GM12864 (cell line): ENCODE data around the gene ST6GALNAC5.
A peak's percentile ranks its signal among the peaks of the same experiment; 100 is the strongest.
"Not testable (repeated sequence)": the region's sequence is repeated elsewhere in the genome, so short reads cannot be mapped to it uniquely, and the experiment has no call there.

Experiments used
- DNase-seq: peaks from one replicate; pipeline ENCODE4 v3.0.0-alpha.2; 2011; ENCODE audit warnings: low read depth
- H3K4me3 ChIP-seq: 2 replicates; pipeline ENCODE4 v1.5.1; 2011; ENCODE audit warnings: mild to moderate bottlenecking, low read depth, low read length, control low read depth
- CTCF ChIP-seq: IDR thresholded peaks from 2 replicates; pipeline ENCODE4 v1.5.1; 2011; ENCODE audit warnings: low read depth, mild to moderate bottlenecking, moderate library complexity, low read length, control low read depth, inconsistent platforms; ENCODE audit errors: missing control alignments

The ST6GALNAC5 gene

GRCh38 chr1:76872944-76873343 lies 5.7 kb downstream of the ST6GALNAC5 start:
- TF ChIP-seq CTCF, result no peak
- H3K4me3 ChIP-seq, result no peak overlapping the region
- DNase-seq, result no peak

- TF ChIP-seq CTCF, result peak; percentile 2
- DNase-seq, result no peak
- H3K4me3 ChIP-seq, result no peak overlapping the region
Observed at GRCh38 chr1:76876655-76877395, 9.5 kb downstream of the ST6GALNAC5 start.

- DNase-seq, H3K4me3 ChIP-seq: not testable (repeated sequence)
Observed at GRCh38 chr1:76879014-76879413, 11.7 kb downstream of the ST6GALNAC5 start.

GRCh38 chr1:76881762-76882161 lies 14.5 kb downstream of the ST6GALNAC5 start:
- DNase-seq, result no peak
- no peak for TF ChIP-seq CTCF
- H3K4me3 ChIP-seq, result no peak overlapping the region

- no peak for TF ChIP-seq CTCF
- H3K4me3 ChIP-seq, result no peak overlapping the region
- DNase-seq, result no peak
Observed at GRCh38 chr1:76891931-76892622, 24.8 kb downstream of the ST6GALNAC5 start.

- H3K4me3 ChIP-seq, result no peak overlapping the region
- TF ChIP-seq CTCF, result no peak
- no peak for DNase-seq
Observed at GRCh38 chr1:76892675-76893074, 25.4 kb downstream of the ST6GALNAC5 start.

- H3K4me3 ChIP-seq, result no peak overlapping the region
- peak; percentile 82 for TF ChIP-seq CTCF
- DNase-seq, result peak; percentile 13
Observed at GRCh38 chr1:76901158-76901767, 34.0 kb downstream of the ST6GALNAC5 start.
